Upper lobe of left lung (tissue), 4 donors: ENCODE data around the gene ERV3-1.

Source experiments
- POLR2A ChIP-seq, 4 donors: fragments of 450-650 bp; IDR thresholded peaks; one replicate each; pipeline ENCODE4 v1.5.1; 2016 to 2017; ENCODE audit warnings: antibody characterized with exemption in 4 of 4, mild to moderate bottlenecking in 2 of 4
- POLR2AphosphoS5 ChIP-seq, 2 donors: sonication (generic); formaldehyde crosslinking; IDR thresholded peaks; one replicate each; pipeline ENCODE4 v1.5.1; 2017; ENCODE audit warnings: antibody characterized with exemption in 2 of 2
- TF ChIP-seq, protein P1 (sequence below), 6 experiments: fragments of 450-650 bp in 4 of 6; fragments of 200-600 bp in 2 of 6; sonication (generic) in 2 of 6; IDR thresholded peaks; one replicate each; pipeline ENCODE4 v1.5.1; 2016 to 2019; ENCODE audit warnings: antibody characterized with exemption in 6 of 6

DNA sequence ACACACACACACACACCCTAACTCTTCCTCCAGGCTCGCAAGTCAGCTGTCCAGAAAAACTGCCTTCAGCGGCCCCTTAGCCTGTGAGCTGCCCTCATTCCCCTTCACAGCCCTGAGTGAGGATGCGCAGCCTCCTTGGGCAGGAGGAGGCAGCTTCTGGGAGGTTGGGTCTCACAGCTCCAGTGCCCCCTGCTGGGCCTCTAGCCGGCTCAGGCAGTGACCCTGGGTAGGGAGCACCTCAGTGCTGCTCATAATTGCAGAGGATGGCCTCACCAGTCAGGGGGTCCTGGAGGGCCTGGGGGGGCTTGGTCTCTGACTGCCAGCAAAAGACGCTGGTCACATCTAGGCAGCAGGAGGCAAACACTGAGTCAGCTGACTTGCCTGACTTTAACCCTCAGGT, 59.7 kb downstream of the ERV3-1 start:
- TF ChIP-seq POLR2AphosphoS5 (IDR thresholded peaks at IDR 0.05) (no peak), POLR2A (IDR thresholded peaks at IDR 0.05) (no peak)
- TF ChIP-seq, protein P1, sequence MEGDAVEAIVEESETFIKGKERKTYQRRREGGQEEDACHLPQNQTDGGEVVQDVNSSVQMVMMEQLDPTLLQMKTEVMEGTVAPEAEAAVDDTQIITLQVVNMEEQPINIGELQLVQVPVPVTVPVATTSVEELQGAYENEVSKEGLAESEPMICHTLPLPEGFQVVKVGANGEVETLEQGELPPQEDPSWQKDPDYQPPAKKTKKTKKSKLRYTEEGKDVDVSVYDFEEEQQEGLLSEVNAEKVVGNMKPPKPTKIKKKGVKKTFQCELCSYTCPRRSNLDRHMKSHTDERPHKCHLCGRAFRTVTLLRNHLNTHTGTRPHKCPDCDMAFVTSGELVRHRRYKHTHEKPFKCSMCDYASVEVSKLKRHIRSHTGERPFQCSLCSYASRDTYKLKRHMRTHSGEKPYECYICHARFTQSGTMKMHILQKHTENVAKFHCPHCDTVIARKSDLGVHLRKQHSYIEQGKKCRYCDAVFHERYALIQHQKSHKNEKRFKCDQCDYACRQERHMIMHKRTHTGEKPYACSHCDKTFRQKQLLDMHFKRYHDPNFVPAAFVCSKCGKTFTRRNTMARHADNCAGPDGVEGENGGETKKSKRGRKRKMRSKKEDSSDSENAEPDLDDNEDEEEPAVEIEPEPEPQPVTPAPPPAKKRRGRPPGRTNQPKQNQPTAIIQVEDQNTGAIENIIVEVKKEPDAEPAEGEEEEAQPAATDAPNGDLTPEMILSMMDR (IDR thresholded peaks at IDR 0.05): no peak
